GM19239 (cell line): Measurements from ENCODE around the gene HEBP2.
"Not testable (repeated sequence)": the region's sequence is repeated elsewhere in the genome, so short reads cannot be mapped to it uniquely, and the experiment has no call there.

ENCODE experiments used
- DNase-seq: peaks from one replicate; pipeline ENCODE4 v3.0.0; 2011; ENCODE audit warnings: low spot score; ENCODE audit not compliant: insufficient read length
- FAIRE-seq: peaks from 2 replicates; lab custom pipeline; 2011; peaks lifted over from hg19 to GRCh38; lab: Jason Lieb, UNC

The HEBP2 gene

GRCh38 chr6:138421608-138422007 lies 17.6 kb downstream of the HEBP2 start:
- DNase-seq (no peak), FAIRE-seq (no peak)

GRCh38 chr6:138422861-138423260 lies 18.8 kb downstream of the HEBP2 start:
- FAIRE-seq: no peak
- DNase-seq: no peak

- no peak for FAIRE-seq
- DNase-seq: no peak
Observed at GRCh38 chr6:138424004-138424904, 20.2 kb downstream of the HEBP2 start.

DNA sequence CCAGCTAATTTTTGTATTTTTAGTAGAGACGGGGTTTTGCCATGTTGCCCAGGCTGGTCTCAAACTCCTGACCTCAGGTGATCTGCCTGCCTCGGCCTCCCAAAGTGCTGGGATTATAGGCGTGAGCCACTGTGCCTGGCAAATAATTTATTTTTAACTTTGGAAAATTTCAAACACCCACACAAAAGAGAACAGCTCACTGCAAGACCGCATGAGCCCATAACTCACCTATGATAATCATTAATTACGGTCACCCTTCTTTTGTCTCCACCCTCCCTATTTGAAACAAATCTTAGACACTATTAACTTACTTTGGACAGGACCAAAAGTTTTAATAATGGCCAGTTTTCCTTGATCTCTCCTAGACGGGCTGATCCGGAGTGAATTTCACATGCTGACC lies 21.2 kb downstream of the HEBP2 start:
- DNase-seq, FAIRE-seq: not testable (repeated sequence)

- DNase-seq (no peak), FAIRE-seq (no peak)
Observed at GRCh38 chr6:138426500-138427123, 22.6 kb downstream of the HEBP2 start.

- no peak for DNase-seq
- no peak for FAIRE-seq
Observed at GRCh38 chr6:138427701-138428100, 23.7 kb downstream of the HEBP2 start.

DNA sequence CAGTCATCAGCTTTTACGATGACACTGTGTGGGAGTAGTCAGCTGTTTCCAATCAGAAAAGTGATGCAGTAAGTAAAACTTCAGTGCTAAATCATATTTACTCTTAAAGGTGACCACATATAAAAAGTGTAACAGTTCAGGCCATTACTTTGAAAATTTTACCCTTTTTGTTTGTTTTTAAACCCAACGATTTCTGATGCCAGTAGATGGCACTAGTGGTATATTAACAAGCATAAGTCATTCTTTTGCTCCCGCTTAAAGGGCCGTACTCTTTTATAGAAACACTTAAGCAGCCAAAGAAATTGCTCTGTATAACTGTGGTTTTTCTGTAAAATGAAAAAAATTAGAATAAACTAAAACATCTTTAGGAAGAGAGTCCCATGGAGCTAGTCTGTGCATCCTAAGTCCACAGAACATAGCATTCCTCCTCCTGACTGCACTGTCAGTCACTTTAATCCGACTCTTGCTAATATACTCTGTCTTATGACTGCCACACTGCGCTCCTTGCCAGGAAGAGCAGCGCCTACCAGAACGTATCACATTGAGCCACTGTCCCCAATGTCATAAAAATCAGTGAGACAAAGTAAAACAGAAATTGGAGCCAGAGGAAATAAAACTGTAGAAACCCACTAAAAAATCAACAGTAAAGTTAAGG lies 25.0 kb downstream of the HEBP2 start:
- FAIRE-seq: peak; percentile 56

GRCh38 chr6:138429761-138430160 lies 25.7 kb downstream of the HEBP2 start:
- FAIRE-seq (no peak), DNase-seq (no peak)

More for the DNA sequence above, 25.0 kb downstream of the HEBP2 start:
- DNase-seq: no peak

GRCh38 chr6:138430361-138431145 lies 26.5 kb downstream of the HEBP2 start:
- FAIRE-seq (no peak), DNase-seq (no peak)

DNA sequence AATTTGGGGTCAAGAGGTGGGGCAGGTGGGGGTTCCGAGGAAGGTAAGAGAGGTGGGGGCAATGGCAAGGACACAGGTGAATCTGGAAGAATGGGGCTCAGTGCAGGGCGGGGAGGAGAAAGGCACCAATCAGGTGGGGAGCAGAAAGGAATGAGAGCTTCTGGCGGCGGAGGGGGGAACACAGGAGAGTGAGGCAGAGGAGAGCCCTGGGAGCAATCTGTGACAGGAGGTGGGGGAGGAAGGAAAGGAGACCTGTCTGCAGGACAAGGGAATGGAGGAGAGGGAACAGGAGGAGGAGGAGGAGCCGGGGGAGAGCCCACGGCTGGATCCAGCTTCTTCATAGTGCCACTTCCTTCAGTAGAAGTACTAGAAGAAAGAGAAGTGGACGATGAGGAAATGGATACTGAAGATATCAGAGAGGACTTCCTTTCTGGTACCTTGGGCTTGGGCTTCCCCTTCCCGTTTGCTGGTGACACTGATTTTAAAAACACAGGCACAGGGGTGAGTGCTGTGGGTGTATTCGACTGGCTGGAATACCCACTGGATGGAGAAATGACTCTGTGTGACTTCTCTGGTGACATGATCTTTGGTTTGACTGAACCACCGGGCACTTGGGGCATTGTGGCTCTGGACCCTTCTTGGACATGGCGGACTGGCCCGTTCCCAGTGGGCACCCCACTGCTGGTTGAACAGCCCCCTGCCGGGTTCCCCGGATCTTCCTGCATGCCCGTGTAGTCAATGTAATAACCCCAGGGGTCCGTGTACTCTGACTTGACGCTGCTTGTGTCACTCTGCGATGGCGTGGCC lies 27.4 kb downstream of the HEBP2 start:
- DNase-seq: no peak
- FAIRE-seq: no peak

GRCh38 chr6:138432063-138432356 lies 28.0 kb downstream of the HEBP2 start:
- no peak for FAIRE-seq
- DNase-seq: no peak

GRCh38 chr6:138434096-138434495 lies 30.1 kb downstream of the HEBP2 start:
- no peak for FAIRE-seq
- no peak for DNase-seq

DNA sequence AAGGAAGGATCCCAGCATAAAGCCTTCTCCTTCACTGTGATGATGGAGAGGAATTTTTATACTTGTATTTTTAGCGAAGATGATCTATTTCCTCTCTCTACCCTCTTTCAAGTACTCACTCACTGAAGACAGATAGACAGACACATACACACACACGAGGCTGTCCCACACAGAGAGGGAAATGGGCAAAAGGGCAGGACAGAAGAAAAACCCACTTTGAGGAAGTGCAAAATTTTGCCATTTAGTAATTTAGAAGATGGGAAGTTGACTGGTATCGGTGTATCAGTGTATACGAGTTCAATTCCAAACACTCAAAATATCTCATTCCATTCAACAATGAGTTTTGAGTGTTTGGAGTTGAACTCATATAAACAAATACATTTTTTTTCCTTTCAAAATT lies 30.9 kb downstream of the HEBP2 start:
- no peak for FAIRE-seq
- DNase-seq: no peak

- no peak for DNase-seq
- no peak for FAIRE-seq
Observed at GRCh38 chr6:138439546-138439945, 35.5 kb downstream of the HEBP2 start.

DNA sequence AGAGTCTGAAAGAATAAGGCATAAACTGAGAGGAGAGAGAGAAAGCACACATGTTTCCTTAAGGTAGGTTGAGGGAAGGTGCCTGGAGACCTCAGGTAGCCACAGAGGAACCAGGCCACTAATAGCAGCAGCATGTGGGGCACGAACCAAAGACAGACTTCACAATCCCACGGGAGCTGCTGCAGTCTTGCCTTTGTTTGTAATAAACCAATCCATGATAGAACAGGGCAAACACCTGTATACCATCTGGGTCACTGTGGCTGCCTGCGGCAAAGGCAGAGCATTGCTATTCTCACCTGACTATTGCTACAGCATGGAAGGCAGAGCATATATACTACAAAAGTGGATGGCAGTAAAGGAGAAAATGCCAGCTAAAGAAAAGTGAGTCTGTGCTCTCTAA lies 36.3 kb downstream of the HEBP2 start:
- FAIRE-seq (no peak), DNase-seq (no peak)

- DNase-seq: no peak
- no peak for FAIRE-seq
Observed at GRCh38 chr6:138440758-138441357, 36.8 kb downstream of the HEBP2 start.

GRCh38 chr6:138441965-138442364 lies 37.9 kb downstream of the HEBP2 start:
- peak; percentile 47 for FAIRE-seq
- no peak for DNase-seq

DNA sequence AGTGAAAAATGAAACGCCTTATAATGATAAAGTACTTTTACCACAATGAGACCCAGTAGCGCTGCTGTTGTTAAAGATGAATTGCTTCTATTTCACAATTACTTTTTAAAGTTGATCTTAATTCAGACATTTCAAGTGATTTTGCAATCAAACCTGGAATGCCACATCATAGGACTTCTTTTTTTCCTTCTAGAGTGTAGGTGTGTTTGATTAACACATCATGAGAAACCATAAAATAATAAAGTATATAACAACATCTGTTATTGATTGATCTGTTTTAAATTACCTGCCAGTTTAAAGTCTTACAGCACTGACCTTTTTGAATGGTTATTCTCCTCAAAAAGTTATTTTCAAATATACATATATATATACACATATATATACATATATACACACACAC lies 38.6 kb downstream of the HEBP2 start:
- DNase-seq (no peak), FAIRE-seq (no peak)

DNA sequence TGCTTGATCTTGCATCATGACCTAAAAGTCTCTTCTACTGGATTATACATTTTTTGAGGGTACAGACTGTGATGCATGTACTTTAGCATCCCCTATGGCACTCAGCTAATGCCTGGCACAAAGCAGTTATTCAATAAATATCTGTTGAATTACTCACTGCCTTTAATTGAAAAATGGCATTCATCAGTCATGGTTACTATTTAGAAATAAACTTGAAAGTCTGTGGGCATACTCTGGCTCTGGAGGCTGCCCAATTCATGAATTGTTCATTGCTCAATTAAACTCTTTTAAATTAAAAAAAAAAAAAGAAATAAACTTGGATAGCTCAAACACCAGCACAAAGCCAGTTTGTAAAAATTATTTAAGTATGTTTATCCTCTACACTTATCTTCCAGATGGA lies 40.0 kb downstream of the HEBP2 start:
- FAIRE-seq: no peak
- no peak for DNase-seq
